PC-9 (cell line): Measurements from ENCODE around the gene CDK5RAP3. TPM values are rescaled to one million over a fixed set of nuclear protein-coding genes. Genes with fewer than 3 reads are reported as not detected.
"Not testable (repeated sequence)": the region's sequence is repeated elsewhere in the genome, so short reads cannot be mapped to it uniquely, and the experiment has no call there.

Source experiments
- BruUV-seq: library from RNA; stranded (reverse); fragments of 400-500 nt; replicated peaks from 2 replicates; lab custom pipeline; 2021; lab: Mats Ljungman, UMichigan
- CTCF ChIA-PET: fragments of 300-600 bp; sonication (Branson Sonifier 250); formaldehyde crosslinking; loops from one replicate; lab custom pipeline; 2022; ENCODE audit warnings: antibody characterized with exemption; lab: Charles Lee
- POLR2A ChIA-PET: fragments of 300-600 bp; sonication (Branson Sonifier 250); formaldehyde crosslinking; loops from one replicate; lab custom pipeline; 2022; ENCODE audit warnings: antibody characterized with exemption; ENCODE audit not compliant: unreplicated experiment; lab: Charles Lee
- DNase-seq, 2 experiments: peaks; one replicate each; pipeline versions ENCODE4 v3.0.0 to v3.0.0-alpha.2; 2015 to 2022; ENCODE audit warnings: mixed read lengths in 1 of 2
- H2AFZ ChIP-seq: fragments of 200-600 bp; sonication (generic); 2 replicates; pipeline ENCODE4 v1.8.1; 2017; ENCODE audit warnings: antibody characterized with exemption
- H3F3A ChIP-seq: fragments of 200-600 bp; sonication (generic); 2 replicates; pipeline ENCODE4 v1.8.1; 2017; ENCODE audit warnings: antibody characterized with exemption, mild to moderate bottlenecking, low read depth; ENCODE audit not compliant: insufficient read depth
- H3K27ac ChIP-seq: fragments of 200-600 bp; sonication (generic); 2 replicates; pipeline ENCODE4 v1.6.1; 2016; ENCODE audit warnings: mixed run types
- H3K27me3 ChIP-seq: fragments of 200-600 bp; sonication (generic); 2 replicates; pipeline ENCODE4 v1.6.1; 2016; ENCODE audit warnings: low read depth, mixed run types; ENCODE audit not compliant: insufficient read depth
- H3K36me3 ChIP-seq: fragments of 200-600 bp; sonication (generic); 2 replicates; pipeline ENCODE4 v1.6.1; 2016; ENCODE audit warnings: low read depth, mixed run types
- H3K4me1 ChIP-seq: fragments of 200-600 bp; sonication (generic); replicated peaks from 2 replicates; pipeline ENCODE4 v1.6.1; 2016; ENCODE audit warnings: mixed run types; ENCODE audit not compliant: insufficient read depth
- H3K4me2 ChIP-seq: fragments of 200-600 bp; sonication (generic); 2 replicates; pipeline ENCODE4 v1.6.1; 2017; ENCODE audit warnings: mixed run types
- H3K4me3 ChIP-seq: fragments of 200-600 bp; sonication (generic); 2 replicates; pipeline ENCODE4 v1.6.1; 2016; ENCODE audit warnings: mixed run types
- H3K79me2 ChIP-seq: fragments of 200-600 bp; sonication (generic); 2 replicates; pipeline ENCODE4 v1.6.1; 2017; ENCODE audit warnings: low read depth, mixed run types
- H3K9me2 ChIP-seq: fragments of 200-600 bp; sonication (generic); 2 replicates; pipeline ENCODE4 v1.8.1; 2017; ENCODE audit warnings: mild to moderate bottlenecking; ENCODE audit not compliant: insufficient read depth
- H3K9me3 ChIP-seq: fragments of 200-600 bp; sonication (generic); 2 replicates; pipeline ENCODE4 v1.8.1; 2016; ENCODE audit warnings: low read depth; ENCODE audit not compliant: insufficient read depth
- H4K20me1 ChIP-seq: fragments of 200-600 bp; sonication (generic); 2 replicates; pipeline ENCODE4 v1.8.1; 2017; ENCODE audit not compliant: insufficient read depth
- CTCF ChIP-seq: fragments of 200-600 bp; sonication (generic); conservative IDR thresholded peaks from 2 replicates; pipeline ENCODE4 v1.6.1; 2017; ENCODE audit warnings: mixed run types, antibody characterized with exemption, mild to moderate bottlenecking, moderate library complexity
- EZH2 ChIP-seq: fragments of 200-600 bp; sonication (generic); IDR thresholded peaks from 2 replicates; pipeline ENCODE4 v1.8.0; 2017; ENCODE audit warnings: antibody characterized with exemption, low read depth
- intact Hi-C: fragments of 100-400 bp; cut with micrococcal nuclease; formaldehyde crosslinking; loops from one replicate; pipeline ENCODE4 v1.10.0; 2022; ENCODE audit not compliant: unreplicated experiment
- total RNA-seq: library from RNA; stranded (reverse); gene quantifications from 2 replicates; pipeline ENCODE4 v1.2.3, GENCODE V29; 2021

Gene CDK5RAP3
- total RNA-seq, 1 experiment from 2014 or later = 147 TPM

DNA sequence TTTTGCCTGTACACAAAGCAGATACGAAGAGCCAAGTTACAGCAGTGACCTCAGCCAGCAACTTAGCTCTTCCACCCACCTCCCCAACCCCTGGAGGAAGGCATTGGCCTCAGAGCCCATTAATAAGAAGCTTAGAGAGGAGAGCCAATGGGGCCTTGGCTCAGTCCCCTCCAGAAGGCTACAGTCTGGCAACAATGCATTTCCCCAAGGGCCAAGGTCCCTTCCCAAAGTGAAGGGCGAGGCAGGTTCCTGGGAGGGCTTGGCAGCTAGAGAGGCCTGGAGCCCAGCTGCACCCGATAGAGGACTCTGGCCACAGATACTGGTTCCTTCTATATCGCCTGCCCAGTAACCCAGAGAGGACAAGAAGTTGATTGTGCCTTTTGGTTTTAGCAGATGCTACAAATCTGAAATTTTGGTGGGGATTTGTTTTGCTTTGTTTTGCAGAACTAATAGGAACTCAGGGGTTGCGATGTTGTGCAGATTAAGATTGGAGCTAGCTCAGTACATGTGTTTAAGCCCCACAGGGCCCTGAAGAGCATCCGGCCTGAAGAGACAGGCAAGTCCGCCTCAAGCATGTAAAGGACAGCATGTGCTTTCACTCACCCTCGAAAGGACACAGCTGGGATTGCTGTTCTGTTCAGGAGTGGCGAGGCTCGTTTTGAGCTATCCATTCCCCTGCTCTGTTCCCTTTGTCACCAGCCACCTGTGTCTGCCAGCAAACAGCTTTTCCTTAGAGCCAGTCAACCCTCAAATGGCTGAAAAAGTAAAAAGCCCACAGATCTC, 41.5 kb upstream of the CDK5RAP3 start:
- DNase-seq = no peak
- Histone ChIP-seq H3K4me2 (no peak overlapping the region), H3F3A (peaks cover 7% of the 10 kb centered on the region), H3K9me3 (no peaks in the 10 kb centered on the region), H3K4me1 (peaks cover 1% of the 10 kb centered on the region; the same call in 1 of the 2 replicates), H3K4me3 (no peak overlapping the region), H3K27ac (no peak overlapping the region), H3K9me2 (no peaks in the 10 kb centered on the region), H3K79me2 (no peaks in the 10 kb centered on the region), H3K36me3 (no peaks in the 10 kb centered on the region), H4K20me1 (no peaks in the 10 kb centered on the region), H2AFZ (no peak overlapping the region), H3K27me3 (no peaks in the 10 kb centered on the region)
- no peak for TF ChIP-seq CTCF
- no peak for TF ChIP-seq EZH2
- no TSS peak for BruUV-seq
- ChIA-PET POLR2A (no interaction called here), CTCF (no interaction called here)
- intact Hi-C loops = no loop called here

- intact Hi-C loops = no loop called here
- Histone ChIP-seq H4K20me1 (no peaks in the 10 kb centered on the region), H3F3A (peaks cover 30% of the 10 kb centered on the region), H2AFZ (no peak overlapping the region), H3K9me3 (no peaks in the 10 kb centered on the region), H3K4me2 (no peak overlapping the region), H3K9me2 (no peaks in the 10 kb centered on the region), H3K27me3 (no peaks in the 10 kb centered on the region), H3K36me3 (no peaks in the 10 kb centered on the region), H3K4me1 (peaks cover 26% of the 10 kb centered on the region), H3K27ac (no peak overlapping the region), H3K79me2 (peaks cover 7% of the 10 kb centered on the region; the same call in 1 of the 2 replicates), H3K4me3 (no peak overlapping the region)
- DNase-seq = no peak
- CTCF ChIA-PET = no interaction called here
- TF ChIP-seq CTCF = no peak
- no peak for TF ChIP-seq EZH2
- BruUV-seq = no TSS peak
- POLR2A ChIA-PET = interaction anchor here (0.6 kb wide), 1 partner anchor 19 kb away, joined by 6 read pairs; no protein-coding TSS in a partner anchor
These were observed 39.1 kb upstream of the CDK5RAP3 start for GRCh38 chr17:47931848-47932247.

DNA sequence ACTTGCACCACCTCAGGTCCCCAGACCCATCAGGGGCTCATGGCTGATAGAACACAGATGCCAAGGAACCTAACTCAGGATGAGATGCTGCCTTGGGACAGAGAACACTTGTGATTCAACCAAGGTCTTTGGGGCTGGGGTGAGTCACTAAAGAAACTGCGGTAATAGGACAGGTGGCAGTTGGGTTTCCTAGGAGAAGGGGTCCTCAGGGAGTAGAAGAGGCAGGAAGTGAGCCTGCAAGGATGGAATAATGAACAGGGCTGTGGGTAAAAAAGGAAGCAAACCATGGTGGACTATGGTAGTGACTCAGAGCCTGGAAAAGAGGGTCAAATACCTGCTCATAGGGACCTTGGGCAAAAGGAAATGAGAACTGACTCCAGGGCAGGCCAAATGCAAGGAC, 36.1 kb upstream of the CDK5RAP3 start:
- Histone ChIP-seq H3K79me2 (peaks cover 12% of the 10 kb centered on the region; the same call in 1 of the 2 replicates), H3K9me3 (no peaks in the 10 kb centered on the region), H3K27ac (peak overlapping the region; percentile 73), H3K4me2 (no peak overlapping the region), H4K20me1 (no peaks in the 10 kb centered on the region), H3K4me3 (no peak overlapping the region), H3K4me1 (peaks cover 53% of the 10 kb centered on the region), H3K36me3 (no peaks in the 10 kb centered on the region), H3K9me2 (no peaks in the 10 kb centered on the region), H3F3A (peaks cover 46% of the 10 kb centered on the region), H2AFZ (no peak overlapping the region), H3K27me3 (no peaks in the 10 kb centered on the region)
- TF ChIP-seq EZH2 (no peak), CTCF (no peak)
- no TSS peak for BruUV-seq
- intact Hi-C loops = no loop called here
- POLR2A ChIA-PET = interaction anchor here (0.7 kb wide), 1 partner anchor 865 kb away, joined by 9 read pairs; no protein-coding TSS in a partner anchor
- CTCF ChIA-PET = no interaction called here
- DNase-seq = peak in 1 of 2 experiments; percentile 39

DNA sequence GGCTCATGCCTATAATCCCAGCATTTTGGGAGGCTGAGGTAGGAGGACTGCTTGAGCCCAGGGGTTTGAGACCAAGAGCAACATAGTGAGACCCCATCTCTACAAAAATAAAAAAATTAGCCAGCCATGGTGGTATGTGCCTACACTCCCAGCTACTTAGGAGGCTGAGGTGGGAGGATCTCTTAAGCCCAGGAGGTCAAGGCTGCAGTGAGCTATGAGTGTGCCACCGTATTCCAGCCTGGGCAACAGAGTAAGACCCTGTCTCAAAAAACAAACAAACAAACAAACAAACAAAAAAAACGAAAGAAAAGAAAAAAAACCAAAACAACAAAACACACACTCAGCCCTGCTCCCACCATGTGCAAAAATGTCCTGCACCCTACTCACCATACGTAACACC, 35.4 kb upstream of the CDK5RAP3 start:
- DNase-seq, intact Hi-C loops, H3K9me2 ChIP-seq, H3K36me3 ChIP-seq, H3K4me3 ChIP-seq, H3K27me3 ChIP-seq, H2AFZ ChIP-seq, CTCF ChIA-PET, H4K20me1 ChIP-seq, H3K9me3 ChIP-seq: not testable (repeated sequence)
- Histone ChIP-seq H3K4me1 (peaks cover 59% of the 10 kb centered on the region), H3F3A (peaks cover 42% of the 10 kb centered on the region), H3K4me2 (peak overlapping the region; percentile 58), H3K27ac (peak overlapping the region; percentile 73), H3K79me2 (peaks cover 12% of the 10 kb centered on the region; the same call in 1 of the 2 replicates)
- POLR2A ChIA-PET = interaction anchor here (0.6 kb wide), 1 partner anchor 101 kb away, joined by 4 read pairs; no protein-coding TSS in a partner anchor
- TSS peak; percentile 64 for BruUV-seq
